GM18526 (cell line): ENCODE results near the gene APOB.

ENCODE experiments used
- POLR2A ChIP-seq: IDR thresholded peaks from 3 replicates; pipeline ENCODE4 v1.6.1; 2011; ENCODE audit not compliant: insufficient read length; ENCODE audit errors: extremely low read depth

Gene APOB

GRCh38 chr2:21055879-21056790 is 12.3 kb upstream of the APOB start:
- TF ChIP-seq POLR2A = no peak

- TF ChIP-seq POLR2A = no peak
Observed at GRCh38 chr2:21055451-21055850, 11.6 kb upstream of the APOB start.

GRCh38 chr2:21054011-21054410 is 10.1 kb upstream of the APOB start:
- TF ChIP-seq POLR2A = no peak

GRCh38 chr2:21052044-21052443 is 8.2 kb upstream of the APOB start:
- no peak for TF ChIP-seq POLR2A

GRCh38 chr2:21050164-21050563 is 6.3 kb upstream of the APOB start:
- TF ChIP-seq POLR2A = no peak

- TF ChIP-seq POLR2A = no peak
Observed at GRCh38 chr2:21047141-21048009, 3.5 kb upstream of the APOB start.

GRCh38 chr2:21046506-21046905 is 2.6 kb upstream of the APOB start:
- TF ChIP-seq POLR2A = no peak

- TF ChIP-seq POLR2A = no peak
Observed at GRCh38 chr2:21044694-21045371, 960 bp upstream of the APOB start.

- no peak for TF ChIP-seq POLR2A
Observed at GRCh38 chr2:21042958-21043743, 722 bp downstream of the APOB start.

- no peak for TF ChIP-seq POLR2A
Observed at GRCh38 chr2:21042708-21042957, 1.2 kb downstream of the APOB start.

GRCh38 chr2:21041943-21042707 is 1.7 kb downstream of the APOB start:
- no peak for TF ChIP-seq POLR2A

GRCh38 chr2:21041462-21041861 is 2.4 kb downstream of the APOB start:
- TF ChIP-seq POLR2A = no peak

GRCh38 chr2:21040468-21041377 is 3.1 kb downstream of the APOB start:
- no peak for TF ChIP-seq POLR2A
